ENCODE results near the gene FOCAD. TPM values are rescaled to one million over a fixed set of nuclear protein-coding genes. Genes with fewer than 3 reads are reported as not detected.
A peak's percentile ranks its signal among the peaks of the same experiment; 100 is the strongest.

The FOCAD gene
- total RNA-seq, 2 donors from 2014 or later: 21.5 to 85.7 TPM

- Histone ChIP-seq H3K27ac (peak overlapping the region in 1 of 4 donors; percentile 49), H3K36me3 (replicated peaks in 1 of 2; ENCODE audit: insufficient read depth in 1 of 2, low read depth in 2 of 2) (no peaks in the 10 kb centered on the region), H3K27me3 (no peaks in the 10 kb centered on the region), H3K9me3 (no peaks in the 10 kb centered on the region), H3K4me1 (peaks cover 10% of the 10 kb centered on the region), H3K4me3 (peak overlapping the region in 1 of 2 donors; percentile 8)
- no peak for TF ChIP-seq CTCF (IDR thresholded peaks at IDR 0.05)
- no peak for TF ChIP-seq POLR2A (IDR thresholded peaks at IDR 0.05)
- DNase-seq (no peak), ATAC-seq (no peak)
- intact Hi-C loops (cut with DNase I): no loop called here
- 67 to 70% methylated on average over 21 to 22 of the region's 22 CpGs for WGBS, 2 donors
Observed at GRCh38 chr9:21031808-21032183, 347.7 kb downstream of the FOCAD start.

- Histone ChIP-seq H3K9me3 (no peaks in the 10 kb centered on the region), H3K36me3 (replicated peaks in 1 of 2; ENCODE audit: insufficient read depth in 1 of 2, low read depth in 2 of 2) (no peaks in the 10 kb centered on the region), H3K27ac (no peak overlapping the region), H3K4me3 (no peak overlapping the region), H3K27me3 (no peaks in the 10 kb centered on the region), H3K4me1 (no peaks in the 10 kb centered on the region)
- DNase-seq (no peak), ATAC-seq (no peak)
- 89 to 94% methylated on average over 2 of the region's 2 CpGs for WGBS, 2 donors
- no peak for TF ChIP-seq POLR2A (IDR thresholded peaks at IDR 0.05)
- no peak for TF ChIP-seq CTCF (IDR thresholded peaks at IDR 0.05)
- intact Hi-C loops (cut with DNase I): no loop called here
Observed at GRCh38 chr9:21037278-21037677, 353.2 kb downstream of the FOCAD start.

GRCh38 chr9:21039302-21039701, 355.2 kb downstream of the FOCAD start:
- DNase-seq: no peak
- 81 to 92% methylated on average over 1 of the region's 1 CpG for whole genome bisulfite sequencing, 2 donors

GRCh38 chr9:21042466-21042865, 358.4 kb downstream of the FOCAD start:
- H3K9me3 ChIP-seq: no peaks in the 10 kb centered on the region
- H3K27ac ChIP-seq: no peak overlapping the region
- intact Hi-C loops (cut with DNase I): no loop called here
- no peak overlapping the region for H3K4me3 ChIP-seq
- no peaks in the 10 kb centered on the region for H3K36me3 ChIP-seq (replicated peaks in 1 of 2; ENCODE audit: insufficient read depth in 1 of 2, low read depth in 2 of 2)
- WGBS, 2 donors: 75 to 79% methylated on average over 4 of the region's 4 CpGs
- H3K27me3 ChIP-seq: no peaks in the 10 kb centered on the region
- no peak for ATAC-seq
- H3K4me1 ChIP-seq: no peaks in the 10 kb centered on the region
- no peak for DNase-seq
- no peak for TF ChIP-seq POLR2A (IDR thresholded peaks at IDR 0.05)
- no peak for TF ChIP-seq CTCF (IDR thresholded peaks at IDR 0.05)

More at GRCh38 chr9:21039302-21039701, 355.2 kb downstream of the FOCAD start:
- Histone ChIP-seq H3K27ac (no peak overlapping the region), H3K27me3 (no peaks in the 10 kb centered on the region), H3K4me3 (no peak overlapping the region), H3K4me1 (no peaks in the 10 kb centered on the region), H3K36me3 (replicated peaks in 1 of 2; ENCODE audit: insufficient read depth in 1 of 2, low read depth in 2 of 2) (no peaks in the 10 kb centered on the region), H3K9me3 (no peaks in the 10 kb centered on the region)
- no peak for ATAC-seq
- TF ChIP-seq POLR2A (IDR thresholded peaks at IDR 0.05) (no peak), CTCF (IDR thresholded peaks at IDR 0.05) (no peak)
- intact Hi-C loops (cut with DNase I): no loop called here

GRCh38 chr9:21043841-21044240, 359.8 kb downstream of the FOCAD start:
- ATAC-seq: no peak
- no peak overlapping the region for H3K4me3 ChIP-seq
- DNase-seq: no peak
- no peaks in the 10 kb centered on the region for H3K36me3 ChIP-seq (replicated peaks in 1 of 2; ENCODE audit: insufficient read depth in 1 of 2, low read depth in 2 of 2)
- H3K9me3 ChIP-seq: no peaks in the 10 kb centered on the region
- 74 to 85% methylated on average over 3 of the region's 3 CpGs for WGBS, 2 donors
- intact Hi-C loops (cut with DNase I): no loop called here
- H3K4me1 ChIP-seq: no peaks in the 10 kb centered on the region
- TF ChIP-seq POLR2A (IDR thresholded peaks at IDR 0.05) (no peak), CTCF (IDR thresholded peaks at IDR 0.05) (no peak)
- H3K27me3 ChIP-seq: no peaks in the 10 kb centered on the region
- H3K27ac ChIP-seq: no peak overlapping the region

Measured in body of pancreas (tissue), 4 donors.